GM21526 (cell line): ENCODE measurements around the gene RNU11.
"Not testable (repeated sequence)": the region's sequence is repeated elsewhere in the genome, so short reads cannot be mapped to it uniquely, and the experiment has no call there.

ENCODE experiments used
- ATAC-seq: cut with Tn5 transposase; IDR thresholded peaks from one replicate; pipeline ENCODE4 v1.9.1; 2021; ENCODE audit warnings: moderate library complexity; ENCODE audit not compliant: unreplicated experiment, low FRiP score

RNU11 gene

DNA sequence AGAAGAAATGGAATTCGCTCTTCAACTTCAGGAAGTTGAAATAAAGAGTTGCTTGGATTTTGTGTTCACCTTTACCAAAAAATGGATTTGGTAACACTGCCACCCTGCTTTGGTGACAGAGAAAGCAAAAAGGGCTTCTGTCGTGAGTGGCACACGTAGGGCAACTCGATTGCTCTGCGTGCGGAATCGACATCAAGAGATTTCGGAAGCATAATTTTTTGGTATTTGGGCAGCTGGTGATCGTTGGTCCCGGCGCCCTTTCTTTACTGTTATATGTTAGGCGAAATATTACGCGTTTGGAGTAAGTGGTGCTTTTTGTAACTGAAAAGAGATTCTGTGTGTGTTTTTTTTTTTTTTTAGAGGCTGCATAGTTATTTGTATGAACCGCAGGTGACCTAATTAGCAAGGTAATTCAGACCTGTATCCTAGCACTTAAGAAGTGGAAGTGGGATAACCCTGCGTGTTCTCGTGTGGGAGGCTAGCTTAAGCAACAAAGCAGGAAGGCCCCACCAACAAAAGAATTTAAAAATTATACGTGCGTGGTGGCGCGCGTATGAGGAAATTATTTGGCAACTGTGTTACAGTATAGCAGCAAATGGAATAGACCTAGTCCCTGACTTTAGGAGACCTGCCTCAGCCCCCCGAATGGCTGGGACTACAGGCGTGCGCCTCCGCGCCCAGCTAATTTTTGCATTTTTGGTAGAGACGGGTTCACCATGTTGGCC lies at the start of gene RNU11:
Gene RNU11, plus strand, starts transcription at position 127 of the 725 bp plus-strand sequence.
- ATAC-seq: peak; percentile 54

DNA sequence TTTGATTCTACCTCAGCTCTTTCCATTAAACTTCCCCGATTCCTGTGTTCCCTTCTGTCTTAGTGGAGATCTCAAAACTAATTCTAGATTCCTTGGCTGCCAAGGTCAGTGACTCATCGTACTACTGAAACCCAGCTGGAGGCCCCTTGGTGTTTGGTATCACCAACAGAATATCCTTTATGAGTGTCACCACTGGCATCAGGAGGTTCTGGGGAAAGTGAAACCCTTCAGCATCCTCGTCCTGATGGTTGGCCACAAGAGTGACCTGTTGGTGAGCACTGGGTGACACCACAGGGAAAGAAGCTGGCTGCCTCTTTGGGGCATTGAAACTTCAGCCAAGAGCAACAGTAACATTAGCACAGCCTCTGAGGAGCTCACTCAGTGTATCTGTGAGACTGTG lies 46.7 kb upstream of the RNU11 start:
- ATAC-seq: no peak

GRCh38 chr1:28602536-28603439 lies 45.6 kb upstream of the RNU11 start:
- ATAC-seq: no peak

DNA sequence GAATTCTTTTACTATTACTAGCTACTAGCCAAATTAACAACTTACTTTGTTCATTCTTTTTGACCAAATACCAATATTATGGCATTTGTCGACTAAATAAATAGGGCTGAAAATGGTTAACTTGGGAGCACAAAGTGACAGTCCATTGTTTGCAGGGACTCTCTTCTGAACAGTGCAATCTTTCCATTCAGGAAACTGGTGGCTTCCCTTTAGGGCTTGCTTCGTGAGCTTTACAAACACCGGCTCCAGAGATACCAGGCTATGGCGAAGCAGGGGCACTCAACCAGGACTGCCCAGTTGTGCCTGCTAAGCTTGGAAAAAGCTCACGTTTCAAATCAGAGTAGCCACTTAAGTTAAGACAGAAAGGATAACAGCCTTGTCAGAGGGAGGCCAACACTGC lies 44.0 kb upstream of the RNU11 start:
- ATAC-seq: no peak

GRCh38 chr1:28604962-28605361 lies 43.4 kb upstream of the RNU11 start:
- ATAC-seq: no peak

DNA sequence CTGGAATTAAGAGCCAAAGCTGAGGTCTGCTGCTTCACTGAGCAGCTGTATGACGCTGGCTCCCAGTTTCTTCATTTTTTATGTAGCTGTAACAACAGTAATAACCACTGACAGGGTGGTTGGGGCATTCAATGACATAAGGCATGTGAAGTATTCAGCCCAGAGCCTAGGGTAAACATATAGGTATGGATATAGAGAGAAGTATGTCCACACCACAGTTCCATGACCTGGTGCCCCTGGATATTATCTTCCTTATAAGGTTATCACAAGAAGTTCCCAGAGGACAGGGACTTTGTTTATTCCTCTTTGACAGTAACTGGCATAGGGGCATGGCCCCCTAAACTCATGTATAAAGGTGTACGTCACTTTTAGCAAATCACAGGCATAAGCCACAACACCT lies 41.6 kb upstream of the RNU11 start:
- ATAC-seq: no peak

DNA sequence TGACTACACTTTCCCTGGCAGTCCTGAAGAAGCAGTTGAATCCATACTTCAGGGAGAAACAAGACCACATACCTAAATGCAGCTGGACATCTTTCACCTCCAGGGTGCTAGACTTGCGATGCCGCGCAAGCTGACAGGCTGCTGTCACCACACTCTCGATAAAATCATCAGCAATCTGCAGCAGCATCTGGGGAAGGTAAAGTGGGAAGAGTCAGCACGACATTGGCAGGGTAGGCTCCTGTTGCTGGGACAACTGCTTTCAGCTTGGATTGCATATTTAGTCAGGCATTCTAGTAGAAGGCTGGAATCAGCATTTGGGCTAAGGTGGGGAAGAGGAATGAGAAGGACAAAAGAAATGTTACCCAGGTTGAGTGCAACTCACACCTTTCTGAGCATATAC lies 35.2 kb upstream of the RNU11 start:
- ATAC-seq: no peak

DNA sequence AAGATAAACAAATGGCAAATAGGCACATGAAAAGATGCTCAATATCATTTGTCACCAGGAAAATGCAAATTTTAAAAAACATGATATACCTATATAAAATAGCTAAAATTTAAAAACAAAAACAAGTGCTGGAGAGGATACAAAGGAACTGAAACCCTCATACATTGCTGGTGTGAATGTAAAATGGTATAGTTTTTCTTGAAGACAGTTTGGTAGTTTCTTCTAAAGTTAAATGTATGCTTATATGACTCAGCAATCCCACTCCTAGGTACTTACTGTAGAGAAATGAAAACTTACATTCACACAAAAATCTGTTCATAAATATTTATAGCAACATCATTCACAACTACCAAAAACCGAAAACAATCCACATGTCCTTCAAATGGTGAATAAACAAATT lies 16.7 kb upstream of the RNU11 start:
- ATAC-seq: no peak

DNA sequence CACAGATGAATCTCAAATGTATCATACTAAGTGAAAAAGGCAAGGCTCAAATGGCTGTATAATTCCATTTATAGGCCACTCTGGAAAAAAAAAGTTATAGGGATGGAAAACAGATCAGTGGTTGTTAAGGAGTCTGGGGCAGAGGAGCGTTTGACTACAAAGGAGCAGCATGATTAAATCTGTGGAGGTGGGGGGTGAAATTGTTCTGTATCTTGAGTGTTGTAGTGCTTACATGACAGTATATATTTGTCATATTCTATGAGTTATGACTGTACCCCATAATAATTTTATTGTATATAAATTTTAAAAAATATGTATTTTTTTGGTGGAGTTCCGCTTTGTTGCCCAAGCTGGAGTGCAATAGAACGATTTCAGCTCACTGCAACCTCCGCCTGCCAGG lies 15.8 kb upstream of the RNU11 start:
- no peak for ATAC-seq

DNA sequence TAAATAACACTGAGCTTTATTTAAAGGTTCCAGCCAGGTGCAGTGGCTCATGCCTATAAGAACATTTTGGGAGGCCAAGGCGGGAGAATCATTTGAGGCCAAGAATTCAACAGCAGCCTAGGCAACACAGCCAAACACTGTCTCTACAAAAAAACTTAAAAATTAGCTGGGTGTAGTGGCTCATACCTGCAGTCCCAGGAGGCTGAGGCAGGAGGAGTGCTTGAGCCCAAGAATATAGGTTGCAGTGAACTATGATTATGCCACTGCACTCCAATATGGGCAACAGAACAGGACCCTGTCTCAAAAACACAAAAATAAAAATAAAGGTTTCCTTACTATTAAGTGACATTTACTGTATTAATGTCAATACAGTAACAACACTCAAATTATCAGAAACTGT lies 7.6 kb upstream of the RNU11 start:
- ATAC-seq: no peak

DNA sequence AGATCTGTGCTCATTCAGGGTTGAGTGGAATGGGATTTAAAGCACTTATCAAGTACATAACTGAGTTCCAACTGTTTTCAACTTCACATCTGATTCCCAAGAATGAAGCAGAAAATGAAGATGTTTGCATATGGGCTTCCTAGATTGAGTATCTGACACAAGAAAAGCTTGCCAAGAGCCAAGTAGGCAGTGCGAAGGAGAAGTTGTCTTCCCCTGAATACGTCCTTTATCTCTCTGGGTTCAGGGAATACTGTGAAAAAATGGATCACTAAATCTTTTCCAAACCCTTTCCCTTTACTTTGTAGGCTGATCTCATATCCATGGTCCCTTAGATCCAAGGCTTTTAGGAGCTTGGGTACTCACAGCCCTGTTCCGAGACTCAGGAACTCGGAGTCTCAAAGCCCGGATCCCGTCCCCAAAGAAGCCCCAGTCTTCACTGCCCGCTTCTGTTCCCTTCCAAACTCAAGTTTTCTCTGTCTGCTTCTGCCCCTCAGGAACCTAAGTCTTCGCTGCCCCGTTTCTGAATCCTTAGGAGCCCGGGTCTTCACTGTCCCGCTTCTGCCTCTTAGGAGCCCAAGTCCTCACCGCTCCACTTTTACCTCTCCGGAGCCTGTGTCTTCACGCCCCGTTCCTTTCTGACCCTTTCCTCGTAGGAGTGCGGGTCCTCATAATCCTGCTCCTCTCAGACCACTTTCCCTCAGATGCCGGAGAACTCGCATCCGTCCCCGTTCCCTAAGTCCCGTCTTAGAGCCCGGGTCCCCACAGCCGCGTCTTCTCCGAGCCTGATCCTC lies 6.1 kb upstream of the RNU11 start:
- peak; percentile 18 for ATAC-seq

GRCh38 chr1:28642847-28643635 lies 5.4 kb upstream of the RNU11 start, which contains the start of gene TAF12:
Gene TAF12 (minus strand): TSS chr1:28643067. CDS start chr1:28622081, 20,986 bp downstream.
- ATAC-seq: peak; percentile 50

GRCh38 chr1:28644494-28644893 lies 3.9 kb upstream of the RNU11 start:
- no peak for ATAC-seq

DNA sequence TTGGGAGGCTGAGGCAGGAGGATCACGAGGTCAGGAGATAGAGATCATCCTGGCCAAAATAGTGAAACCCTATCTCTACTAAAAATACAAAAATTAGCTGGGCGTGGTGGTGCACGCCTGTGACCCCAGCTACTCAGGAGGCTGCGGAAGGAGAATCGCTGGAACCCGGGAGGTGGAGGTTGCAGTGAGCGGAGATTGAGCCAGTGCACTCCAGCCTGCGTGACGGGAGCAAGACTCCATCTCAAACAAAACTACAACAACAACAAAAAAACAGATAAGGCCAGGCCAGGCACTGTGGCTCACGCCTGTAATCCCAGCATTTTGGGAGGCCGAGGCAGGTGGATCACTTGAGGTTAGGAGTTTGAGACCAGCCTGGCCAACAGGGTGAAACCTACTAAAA lies 3.0 kb upstream of the RNU11 start:
- ATAC-seq: not testable (repeated sequence)

DNA sequence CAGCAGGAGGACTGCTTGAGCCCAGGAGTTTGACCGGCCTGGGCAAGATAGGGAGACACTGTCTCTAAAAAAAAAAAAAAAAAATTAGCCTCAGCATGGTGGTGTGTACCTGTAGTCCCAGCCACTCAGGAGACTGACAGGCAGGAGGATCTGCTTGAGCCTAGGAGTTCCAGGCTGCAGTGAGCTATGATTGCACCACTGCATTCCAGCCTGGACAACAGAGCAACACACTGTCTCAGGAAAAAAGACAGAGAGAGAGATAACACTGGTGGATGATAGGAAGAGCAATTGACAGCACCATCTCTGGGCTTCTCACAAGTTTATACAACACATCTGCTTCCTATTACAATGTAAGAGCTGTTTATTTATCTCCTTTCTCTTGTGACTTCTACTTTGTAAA lies 2.4 kb upstream of the RNU11 start:
- ATAC-seq: no peak

GRCh38 chr1:28648008-28648473 lies 359 bp upstream of the RNU11 start:
- ATAC-seq: peak; percentile 59

GRCh38 chr1:28653063-28653462 lies 4.7 kb downstream of the RNU11 start:
- not testable (repeated sequence) for ATAC-seq

- not testable (repeated sequence) for ATAC-seq
These were observed 5.5 kb downstream of the RNU11 start for GRCh38 chr1:28653870-28654269.

DNA sequence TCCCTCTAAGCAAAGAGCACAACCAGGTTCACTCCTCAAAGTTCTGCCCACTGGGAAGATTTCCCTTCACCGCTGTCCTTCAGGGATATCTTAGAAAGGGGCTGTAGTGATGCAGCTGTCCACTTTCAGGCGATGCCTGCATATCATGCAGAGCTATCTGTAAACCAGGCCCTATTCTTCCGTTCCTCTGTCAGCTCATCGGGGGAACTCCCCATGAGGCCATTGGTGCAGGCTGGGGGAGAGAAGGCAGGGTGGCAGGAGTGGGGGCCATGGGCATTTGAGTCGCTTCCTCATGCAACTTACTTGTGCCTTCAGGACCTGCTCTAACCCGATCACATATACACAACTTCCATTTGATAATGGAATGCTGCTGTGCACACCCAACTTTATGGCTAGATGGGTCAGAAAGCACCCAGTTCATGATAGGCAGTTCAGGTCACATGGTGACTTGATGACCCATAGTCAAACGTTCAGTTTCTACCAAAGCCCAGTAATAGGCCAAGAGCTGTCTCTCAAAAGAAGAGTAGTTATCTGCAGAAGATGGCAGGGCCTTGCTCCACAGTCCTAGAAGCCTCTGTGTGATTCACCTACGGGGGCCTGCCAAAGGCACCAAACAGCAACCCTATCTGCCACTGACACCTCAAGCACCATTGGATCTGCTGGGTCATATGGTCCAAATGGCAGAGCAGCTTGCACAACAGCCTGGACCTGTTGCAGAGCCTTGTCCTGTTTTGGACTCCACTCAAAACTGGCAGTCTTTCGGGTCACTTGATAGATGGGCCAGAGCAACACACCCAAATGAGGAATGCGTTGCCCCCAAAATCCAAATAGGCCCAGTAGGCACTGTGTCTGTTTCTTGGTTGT lies 7.3 kb downstream of the RNU11 start:
- ATAC-seq: not testable (repeated sequence)
